Liver (tissue), 9 donors: ENCODE results near the gene DHX35. TPM values are rescaled to one million over a fixed set of nuclear protein-coding genes. Genes with fewer than 3 reads are reported as not detected.

ENCODE experiments used
- DNase-seq: peaks from one replicate; pipeline ENCODE4 v3.0.0-alpha.2; 2017; ENCODE audit warnings: low spot score
- H3K27ac ChIP-seq, 2 donors: one replicate each; pipeline ENCODE4 v1.7.0; 2013; ENCODE audit warnings: inconsistent platforms in 2 of 2, low read length in 2 of 2, control low read depth in 1 of 2, low read depth in 1 of 2, mild to moderate bottlenecking in 1 of 2
- H3K27me3 ChIP-seq, 4 donors: one replicate each; pipeline versions ENCODE4 v1.6.1 to v1.7.0; 2013; ENCODE audit warnings: low read length in 3 of 4, inconsistent platforms in 1 of 4, mild to moderate bottlenecking in 1 of 4, moderate library complexity in 1 of 4; ENCODE audit not compliant: control insufficient read depth in 4 of 4, insufficient read depth in 4 of 4
- H3K36me3 ChIP-seq, 4 donors: one replicate each; pipeline versions ENCODE4 v1.6.1 to v1.7.0; 2013; ENCODE audit warnings: low read length in 3 of 4, mild to moderate bottlenecking in 3 of 4, low read depth in 1 of 4, moderate library complexity in 1 of 4; ENCODE audit not compliant: control insufficient read depth in 4 of 4, insufficient read depth in 3 of 4
- H3K4me1 ChIP-seq, 4 donors: one replicate each; pipeline versions ENCODE4 v1.6.1 to v1.7.0; 2013; ENCODE audit warnings: low read length in 3 of 4, mild to moderate bottlenecking in 3 of 4, moderate library complexity in 1 of 4; ENCODE audit not compliant: control insufficient read depth in 4 of 4, insufficient read depth in 4 of 4
- H3K4me3 ChIP-seq, 3 donors: one replicate each; pipeline versions ENCODE4 v1.6.1 to v1.7.0; 2013; ENCODE audit warnings: low read length in 3 of 3, control low read depth in 1 of 3, low read depth in 1 of 3, mild to moderate bottlenecking in 1 of 3
- H3K9ac ChIP-seq, 2 donors: one replicate each; pipeline ENCODE4 v1.7.0; 2013; ENCODE audit warnings: low read length in 2 of 2, mild to moderate bottlenecking in 2 of 2, moderate library complexity in 2 of 2, control low read depth in 1 of 2, low read depth in 1 of 2
- H3K9me3 ChIP-seq, 4 donors: one replicate each; pipeline versions ENCODE4 v1.6.1 to v1.7.0; 2013; ENCODE audit warnings: low read length in 3 of 4; ENCODE audit not compliant: control insufficient read depth in 4 of 4
- ATF3 ChIP-seq: IDR thresholded peaks from 2 replicates; pipeline ENCODE4 v1.6.1; 2016; ENCODE audit warnings: antibody characterized with exemption
- EGR1 ChIP-seq, 2 donors: IDR thresholded peaks; 2 replicates each; pipeline ENCODE4 v1.6.1; 2016 to 2018; ENCODE audit warnings: antibody characterized with exemption in 2 of 2, low read depth in 2 of 2
- FOXA1 ChIP-seq: IDR thresholded peaks from 2 replicates; pipeline ENCODE4 v1.6.1; 2016; ENCODE audit warnings: antibody characterized with exemption
- FOXA2 ChIP-seq: IDR thresholded peaks from 2 replicates; pipeline ENCODE4 v1.6.1; 2016; ENCODE audit warnings: antibody characterized with exemption
- HNF4G ChIP-seq: IDR thresholded peaks from 2 replicates; pipeline ENCODE4 v1.6.1; 2016; ENCODE audit warnings: antibody characterized with exemption
- JUND ChIP-seq, 2 donors: IDR thresholded peaks; 2 replicates each; pipeline ENCODE4 v1.6.1; 2016; ENCODE audit warnings: antibody characterized with exemption in 2 of 2
- NR2F2 ChIP-seq: IDR thresholded peaks from 2 replicates; pipeline ENCODE4 v1.6.1; 2016; ENCODE audit warnings: antibody characterized with exemption
- RAD21 ChIP-seq, 2 donors: IDR thresholded peaks; 2 replicates each; pipeline ENCODE4 v1.6.1; 2016; ENCODE audit warnings: antibody characterized with exemption in 2 of 2, mild to moderate bottlenecking in 2 of 2
- REST ChIP-seq: IDR thresholded peaks from 2 replicates; pipeline ENCODE4 v1.6.1; 2016; ENCODE audit warnings: antibody characterized with exemption, mild to moderate bottlenecking
- RXRA ChIP-seq, 2 donors: IDR thresholded peaks; 2 replicates each; pipeline ENCODE4 v1.6.1; 2017 to 2018; ENCODE audit warnings: antibody characterized with exemption in 2 of 2, mild to moderate bottlenecking in 1 of 2
- SP1 ChIP-seq: IDR thresholded peaks from 2 replicates; pipeline ENCODE4 v1.6.1; 2018; ENCODE audit warnings: antibody characterized with exemption, mild to moderate bottlenecking
- TAF1 ChIP-seq: conservative IDR thresholded peaks from 2 replicates; pipeline ENCODE4 v1.6.1; 2016; ENCODE audit warnings: antibody characterized with exemption, mild to moderate bottlenecking
- YY1 ChIP-seq: IDR thresholded peaks from 2 replicates; pipeline ENCODE4 v1.6.1; 2016; ENCODE audit warnings: antibody characterized with exemption, mild to moderate bottlenecking
- WGBS: extraction: QIAGEN DNeasy Blood & Tissue Kit; methylation state at CpG from one replicate; pipeline ENCODE4 v1.1.7; 2013; 5-methylcytosine and 5-hydroxymethylcytosine counted together
- polyA plus RNA-seq, 2 donors: library from polyadenylated mRNA; stranded (reverse) in 1 of 2; unstranded in 1 of 2; fragments of 200-250 nt in 1 of 2; fragments of >200 nt in 1 of 2; fragmentation: Nextera tagmentation in 1 of 2; extraction: Ambion mirVana in 1 of 2; gene quantifications; one replicate each; pipeline versions ENCODE4 v1.2.1 to v1.2.3, GENCODE V29; 2013 to 2015
- total RNA-seq, 2 donors: library from RNA; depleted of rRNA; stranded (reverse); fragments of >200 nt; gene quantifications; one replicate each; pipeline ENCODE4 v1.2.3, GENCODE V29; 2014
- TF ChIP-seq, protein P1 (sequence below): IDR thresholded peaks from 2 replicates; pipeline ENCODE4 v1.6.1; 2016; ENCODE audit warnings: antibody characterized with exemption
- TF ChIP-seq, protein P2 (sequence below): fragments of 150-350 bp; IDR thresholded peaks from 2 replicates; pipeline ENCODE4 v1.5.1; 2017; ENCODE audit warnings: improper control_type of control experiment, low read depth, low read length; ENCODE audit not compliant: missing input control
- TF ChIP-seq, protein P3 (sequence below): IDR thresholded peaks from 2 replicates; pipeline ENCODE4 v1.6.1; 2016; ENCODE audit warnings: antibody characterized with exemption
- donor health status: healthy.
- donor health status: healthy.
- donor health status: healthy.
- donor health status: healthy.
- donor health status: healthy.

Gene DHX35
- total and polyA plus RNA-seq, 4 donors: 2.7 to 10.6 (median 4.8) TPM

DNA sequence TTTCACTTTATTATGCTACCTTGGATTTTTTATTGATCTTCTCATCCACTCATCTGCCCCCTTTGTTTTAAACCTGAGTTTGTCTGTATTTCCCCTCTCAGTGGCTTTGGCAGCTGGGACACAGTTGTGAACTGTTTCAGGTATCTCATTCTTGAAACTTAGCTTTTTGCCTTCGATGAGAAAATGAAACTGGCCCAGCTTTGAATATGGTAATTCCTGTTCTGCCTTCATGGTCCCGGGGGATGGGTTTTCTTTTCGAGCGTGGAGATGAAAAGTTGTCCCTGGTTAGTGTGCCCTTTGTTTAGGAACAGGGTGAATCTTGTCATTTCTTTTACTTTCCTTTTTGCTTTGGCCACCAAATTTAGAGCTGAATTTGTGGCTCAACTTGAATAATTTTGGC lies 25.6 kb downstream of the DHX35 start:
- Histone ChIP-seq H3K27me3 (no peaks in the 10 kb centered on the region), H3K4me3 (no peak overlapping the region), H3K4me1 (peaks cover 2 to 14% (median 12%) of the 10 kb centered on the region in 4 donors), H3K27ac (no peak overlapping the region), H3K9ac (no peak overlapping the region), H3K9me3 (no peaks in the 10 kb centered on the region), H3K36me3 (peaks cover 5 to 10% (median 8%) of the 10 kb centered on the region in 4 donors)
- WGBS: 71% methylated on average over 4 of the region's 4 CpGs
- no peak for TF ChIP-seq FOXA1
- TF ChIP-seq FOXA2: no peak
- TF ChIP-seq TAF1: no peak
- TF ChIP-seq RXRA (IDR thresholded peaks at IDR 0.05): no peak
- TF ChIP-seq HNF4G: no peak
- TF ChIP-seq, protein P1, sequence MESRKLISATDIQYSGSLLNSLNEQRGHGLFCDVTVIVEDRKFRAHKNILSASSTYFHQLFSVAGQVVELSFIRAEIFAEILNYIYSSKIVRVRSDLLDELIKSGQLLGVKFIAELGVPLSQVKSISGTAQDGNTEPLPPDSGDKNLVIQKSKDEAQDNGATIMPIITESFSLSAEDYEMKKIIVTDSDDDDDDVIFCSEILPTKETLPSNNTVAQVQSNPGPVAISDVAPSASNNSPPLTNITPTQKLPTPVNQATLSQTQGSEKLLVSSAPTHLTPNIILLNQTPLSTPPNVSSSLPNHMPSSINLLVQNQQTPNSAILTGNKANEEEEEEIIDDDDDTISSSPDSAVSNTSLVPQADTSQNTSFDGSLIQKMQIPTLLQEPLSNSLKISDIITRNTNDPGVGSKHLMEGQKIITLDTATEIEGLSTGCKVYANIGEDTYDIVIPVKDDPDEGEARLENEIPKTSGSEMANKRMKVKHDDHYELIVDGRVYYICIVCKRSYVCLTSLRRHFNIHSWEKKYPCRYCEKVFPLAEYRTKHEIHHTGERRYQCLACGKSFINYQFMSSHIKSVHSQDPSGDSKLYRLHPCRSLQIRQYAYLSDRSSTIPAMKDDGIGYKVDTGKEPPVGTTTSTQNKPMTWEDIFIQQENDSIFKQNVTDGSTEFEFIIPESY: no peak
- no peak for TF ChIP-seq EGR1 (IDR thresholded peaks at IDR 0.05; ENCODE audit: low read depth in 2 of 2)
- TF ChIP-seq JUND (IDR thresholded peaks at IDR 0.05): no peak
- no peak for TF ChIP-seq SP1
- no peak for TF ChIP-seq ATF3
- TF ChIP-seq RAD21 (IDR thresholded peaks at IDR 0.05): no peak
- TF ChIP-seq REST: no peak
- TF ChIP-seq YY1: no peak
- no peak for DNase-seq

DNA sequence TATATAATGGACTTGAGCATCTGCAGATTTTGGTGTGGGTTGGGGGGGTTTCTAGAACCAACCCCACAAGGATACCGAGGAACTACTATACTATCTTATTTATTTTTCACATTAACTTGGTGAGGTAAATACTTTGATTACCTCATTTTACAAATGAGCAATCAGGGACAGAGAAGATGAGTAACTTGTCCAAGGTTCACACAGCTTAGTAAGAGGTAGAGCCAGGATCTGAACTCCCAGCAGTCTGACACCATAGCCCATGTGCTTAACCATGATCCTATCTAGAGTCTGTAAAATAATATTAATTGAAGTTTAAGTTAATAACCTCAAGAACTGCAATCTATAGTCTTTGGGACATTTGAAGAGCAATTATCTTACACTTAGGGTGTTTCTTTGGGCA lies 28.6 kb downstream of the DHX35 start:
- Histone ChIP-seq H3K4me3 (no peak overlapping the region), H3K9me3 (no peaks in the 10 kb centered on the region), H3K4me1 (peaks cover 0 to 6% (median 3%) of the 10 kb centered on the region in 4 donors), H3K9ac (no peak overlapping the region), H3K27ac (no peak overlapping the region), H3K36me3 (peaks cover 2 to 16% (median 9%) of the 10 kb centered on the region in 4 donors), H3K27me3 (no peaks in the 10 kb centered on the region)
- WGBS: 98% methylated on average over 1 of the region's 1 CpG
- TF ChIP-seq FOXA1 (no peak), TAF1 (no peak), NR2F2 (no peak), HNF4G (no peak), REST (no peak), SP1 (no peak), FOXA2 (no peak)
- TF ChIP-seq, protein P2, sequence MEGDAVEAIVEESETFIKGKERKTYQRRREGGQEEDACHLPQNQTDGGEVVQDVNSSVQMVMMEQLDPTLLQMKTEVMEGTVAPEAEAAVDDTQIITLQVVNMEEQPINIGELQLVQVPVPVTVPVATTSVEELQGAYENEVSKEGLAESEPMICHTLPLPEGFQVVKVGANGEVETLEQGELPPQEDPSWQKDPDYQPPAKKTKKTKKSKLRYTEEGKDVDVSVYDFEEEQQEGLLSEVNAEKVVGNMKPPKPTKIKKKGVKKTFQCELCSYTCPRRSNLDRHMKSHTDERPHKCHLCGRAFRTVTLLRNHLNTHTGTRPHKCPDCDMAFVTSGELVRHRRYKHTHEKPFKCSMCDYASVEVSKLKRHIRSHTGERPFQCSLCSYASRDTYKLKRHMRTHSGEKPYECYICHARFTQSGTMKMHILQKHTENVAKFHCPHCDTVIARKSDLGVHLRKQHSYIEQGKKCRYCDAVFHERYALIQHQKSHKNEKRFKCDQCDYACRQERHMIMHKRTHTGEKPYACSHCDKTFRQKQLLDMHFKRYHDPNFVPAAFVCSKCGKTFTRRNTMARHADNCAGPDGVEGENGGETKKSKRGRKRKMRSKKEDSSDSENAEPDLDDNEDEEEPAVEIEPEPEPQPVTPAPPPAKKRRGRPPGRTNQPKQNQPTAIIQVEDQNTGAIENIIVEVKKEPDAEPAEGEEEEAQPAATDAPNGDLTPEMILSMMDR: no peak
- TF ChIP-seq, protein P3, sequence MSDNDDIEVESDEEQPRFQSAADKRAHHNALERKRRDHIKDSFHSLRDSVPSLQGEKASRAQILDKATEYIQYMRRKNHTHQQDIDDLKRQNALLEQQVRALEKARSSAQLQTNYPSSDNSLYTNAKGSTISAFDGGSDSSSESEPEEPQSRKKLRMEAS: no peak
- no peak for DNase-seq
